Ascending aorta (tissue), 2 donors: ENCODE data around the gene SLC25A13. TPM values are rescaled to one million over a fixed set of nuclear protein-coding genes. Genes with fewer than 3 reads are reported as not detected.
"Not testable (repeated sequence)": the region's sequence is repeated elsewhere in the genome, so short reads cannot be mapped to it uniquely, and the experiment has no call there.

Source experiments
- DNase-seq, 2 donors: peaks; one replicate each; pipeline ENCODE4 v3.0.0-alpha.2; 2019; ENCODE audit warnings: low spot score in 2 of 2
- H3K27ac ChIP-seq, 2 donors: fragments of 200-600 bp; sonication (generic); one replicate each; pipeline ENCODE4 v1.5.1; 2016 to 2017; ENCODE audit warnings: mild to moderate bottlenecking in 1 of 2
- H3K27me3 ChIP-seq: fragments of 200-600 bp; sonication (generic); one replicate; pipeline ENCODE4 v1.5.1; 2017
- H3K36me3 ChIP-seq, 2 donors: fragments of 200-600 bp; sonication (generic); one replicate each; pipeline ENCODE4 v1.5.1; 2016
- H3K4me1 ChIP-seq, 2 donors: fragments of 200-600 bp; sonication (generic); one replicate each; pipeline ENCODE4 v1.5.1; 2016 to 2017; ENCODE audit warnings: mild to moderate bottlenecking in 1 of 2
- H3K4me3 ChIP-seq, 2 donors: fragments of 200-600 bp; sonication (generic); one replicate each; pipeline ENCODE4 v1.5.1; 2016 to 2017; ENCODE audit warnings: mild to moderate bottlenecking in 1 of 2
- H3K9me3 ChIP-seq, 2 donors: fragments of 200-600 bp; sonication (generic); one replicate each; pipeline ENCODE4 v1.5.1; 2016
- CTCF ChIP-seq, 3 experiments: fragments of 200-600 bp in 2 of 3; fragments of 450-650 bp in 1 of 3; sonication (generic) in 2 of 3; IDR thresholded peaks; one replicate each; pipeline ENCODE4 v1.5.1; 2016 to 2019; ENCODE audit warnings: antibody characterized with exemption in 3 of 3, mild to moderate bottlenecking in 1 of 3, moderate library complexity in 1 of 3
- intact Hi-C: fragments of 100-400 bp; cut with DNase I; formaldehyde crosslinking; loops from one replicate; pipeline ENCODE4 v1.15.1; 2023
- total RNA-seq: library from RNA; depleted of rRNA; stranded (reverse); fragments of >200 nt; gene quantifications from one replicate; pipeline ENCODE4 v1.1.0, GENCODE V29; 2016

Gene SLC25A13
- total RNA-seq, 1 donor from 2014 or later: 5.6 TPM

DNA sequence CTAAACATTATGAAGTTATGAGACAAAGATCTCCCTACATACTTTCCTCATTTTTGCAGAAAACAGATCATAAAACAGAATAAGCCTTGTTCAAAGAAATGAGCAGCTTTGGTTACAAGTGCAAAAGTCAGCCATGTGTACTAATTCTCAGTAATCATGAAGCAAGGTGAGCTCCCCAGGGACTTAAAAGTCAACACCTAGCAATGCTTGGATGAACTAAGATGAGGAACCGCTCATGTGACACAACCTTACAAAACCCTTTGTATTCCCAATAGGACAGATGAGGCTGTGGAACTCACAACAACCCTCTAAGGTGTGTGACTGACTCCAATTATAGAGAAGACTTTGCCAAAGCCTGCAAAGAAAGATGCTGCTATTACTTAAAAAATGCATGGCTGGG is 154.5 kb downstream of the SLC25A13 start:
- H3K36me3 ChIP-seq: peaks cover 0 to 24% of the 10 kb centered on the region in 2 donors
- H3K4me3 ChIP-seq: no peak overlapping the region
- no peak for TF ChIP-seq CTCF (IDR thresholded peaks at IDR 0.05)
- intact Hi-C loops: no loop called here
- no peak for DNase-seq
- peaks cover 0 to 2% of the 10 kb centered on the region in 2 donors for H3K4me1 ChIP-seq
- H3K9me3 ChIP-seq: no peaks in the 10 kb centered on the region
- H3K27me3 ChIP-seq: no peaks in the 10 kb centered on the region
- H3K27ac ChIP-seq: no peak overlapping the region

GRCh38 chr7:96161897-96162296 is 160.0 kb downstream of the SLC25A13 start:
- H3K4me1 ChIP-seq: no peaks in the 10 kb centered on the region
- TF ChIP-seq CTCF (IDR thresholded peaks at IDR 0.05): no peak
- intact Hi-C loops: no loop called here

GRCh38 chr7:96157856-96158255 is 164.0 kb downstream of the SLC25A13 start:
- Histone ChIP-seq H3K27ac (no peak overlapping the region), H3K27me3 (no peaks in the 10 kb centered on the region), H3K9me3 (no peaks in the 10 kb centered on the region), H3K36me3 (peaks cover 2 to 11% of the 10 kb centered on the region in 2 donors), H3K4me1 (no peaks in the 10 kb centered on the region), H3K4me3 (no peak overlapping the region)
- TF ChIP-seq CTCF (IDR thresholded peaks at IDR 0.05): no peak
- intact Hi-C loops: no loop called here
- DNase-seq: no peak

More at GRCh38 chr7:96161897-96162296, 160.0 kb downstream of the SLC25A13 start:
- no peak overlapping the region for H3K27ac ChIP-seq
- no peaks in the 10 kb centered on the region for H3K9me3 ChIP-seq
- H3K27me3 ChIP-seq: no peaks in the 10 kb centered on the region
- DNase-seq: no peak
- H3K36me3 ChIP-seq: peaks cover 2 to 25% of the 10 kb centered on the region in 2 donors
- H3K4me3 ChIP-seq: no peak overlapping the region

- H3K9me3 ChIP-seq, H3K27ac ChIP-seq, H3K4me3 ChIP-seq, H3K4me1 ChIP-seq, intact Hi-C loops, DNase-seq, H3K27me3 ChIP-seq: not testable (repeated sequence)
- H3K36me3 ChIP-seq: peaks cover 2 to 12% of the 10 kb centered on the region in 2 donors
These were observed 167.4 kb downstream of the SLC25A13 start for GRCh38 chr7:96154506-96154905.

- TF ChIP-seq CTCF (IDR thresholded peaks at IDR 0.05): no peak
These were observed 169.2 kb downstream of the SLC25A13 start for GRCh38 chr7:96152706-96153105.

GRCh38 chr7:96151889-96152288 is 170.0 kb downstream of the SLC25A13 start:
- intact Hi-C loops: no loop called here
- peaks cover 0 to 9% of the 10 kb centered on the region in 2 donors for H3K36me3 ChIP-seq

More at GRCh38 chr7:96152706-96153105, 169.2 kb downstream of the SLC25A13 start:
- peaks cover 0 to 12% of the 10 kb centered on the region in 2 donors for H3K36me3 ChIP-seq
- H3K27me3 ChIP-seq: no peaks in the 10 kb centered on the region
- no peak overlapping the region for H3K4me3 ChIP-seq
- no peak overlapping the region for H3K27ac ChIP-seq
- DNase-seq: no peak
- no peaks in the 10 kb centered on the region for H3K9me3 ChIP-seq
- H3K4me1 ChIP-seq: no peaks in the 10 kb centered on the region
- intact Hi-C loops: no loop called here

More at GRCh38 chr7:96151889-96152288, 170.0 kb downstream of the SLC25A13 start:
- Histone ChIP-seq H3K4me1 (no peaks in the 10 kb centered on the region), H3K9me3 (no peaks in the 10 kb centered on the region), H3K27ac (no peak overlapping the region), H3K4me3 (no peak overlapping the region), H3K27me3 (no peaks in the 10 kb centered on the region)
- no peak for TF ChIP-seq CTCF (IDR thresholded peaks at IDR 0.05)
- no peak for DNase-seq
